ENCODE measurements around the gene LMF1. TPM values are rescaled to one million over a fixed set of nuclear protein-coding genes. Genes with fewer than 3 reads are reported as not detected.

LMF1 gene
- total and polyA plus RNA-seq, 2 of the 4 experiments (the other 2 are of a cell fraction): 7.7 to 13.1 TPM

GRCh38 chr16:901715-902601 lies 68.8 kb downstream of the LMF1 start:
- ChIA-PET POLR2A (ENCODE audit: unreplicated experiment) (no interaction called here), CTCF (no interaction called here)
- Histone ChIP-seq H3K9me1 (ENCODE audit: insufficient read depth, low read length) (no peaks in the 10 kb centered on the region), H4K5ac (ENCODE audit: low read depth, low read length) (no peak overlapping the region), H2BK20ac (ENCODE audit: low read depth, low read length) (no peak overlapping the region), H3K36me3 (ENCODE audit: control insufficient read depth, insufficient read depth, low read length) (no peaks in the 10 kb centered on the region), H4K91ac (ENCODE audit: insufficient read depth, low read depth, low read length) (no peak overlapping the region), H2AK9ac (replicated peaks; ENCODE audit: low read depth, low read length, poor library complexity) (no peak overlapping the region), H3K27ac (ENCODE audit: insufficient read depth, low read length) (no peak overlapping the region), H4K8ac (ENCODE audit: low read depth in 2 of 2, low read length in 2 of 2) (no peak overlapping the region), H2AK5ac (ENCODE audit: low read depth, low read length) (no peak overlapping the region), H3K4me3 (ENCODE audit: insufficient read depth, low read depth, low read length) (no peak overlapping the region), H2BK120ac (ENCODE audit: low read depth, low read length) (no peak overlapping the region), H2BK15ac (ENCODE audit: low read depth, low read length) (no peak overlapping the region), H3K27me3 (ENCODE audit: control insufficient read depth, insufficient read depth, low read length) (no peaks in the 10 kb centered on the region), H3K18ac (ENCODE audit: low read depth, low read length) (no peak overlapping the region), H2AFZ (replicated peaks; ENCODE audit: low read length, poor library complexity) (no peak overlapping the region), H2BK5ac (ENCODE audit: low read depth, low read length, poor library complexity, severe bottlenecking) (no peak overlapping the region), H3K9me3 (ENCODE audit: control insufficient read depth, insufficient read depth, low read length) (0 out of 2 replicates have a peak, but pooled peaks cover 4% of the 10 kb centered on the region), H3K4me1 (ENCODE audit: control insufficient read depth, insufficient read depth, low read length) (no peaks in the 10 kb centered on the region), H3K14ac (replicated peaks; ENCODE audit: low read depth, low read length) (no peak overlapping the region), H3K4ac (ENCODE audit: low read depth, low read length) (no peak overlapping the region), H3K23ac (ENCODE audit: low read depth, low read length) (no peak overlapping the region), H3K79me1 (ENCODE audit: low read depth in 1 of 2, low read length in 2 of 2) (no peaks in the 10 kb centered on the region), H3K4me2 (ENCODE audit: low read depth, low read length) (no peak overlapping the region), H3K9ac (ENCODE audit: low read depth, low read length) (no peak overlapping the region), H3K56ac (ENCODE audit: extremely low read depth, insufficient read depth, low read length) (no peak overlapping the region), H4K20me1 (ENCODE audit: insufficient read depth, low read length) (no peaks in the 10 kb centered on the region)
- DNase-seq: no peak
- no TSS peak for BruUV-seq (replicated peaks)
- no peak for ATAC-seq (ENCODE audit: low read depth)
- intact Hi-C loops (cut with micrococcal nuclease): no loop called here
- TF ChIP-seq ELK1 (IDR thresholded peaks at IDR 0.05; ENCODE audit: borderline replicate concordance, low read depth, low read length) (no peak), USF2 (IDR thresholded peaks at IDR 0.05; ENCODE audit: low read depth, low read length) (no peak), CHD1 (IDR thresholded peaks at IDR 0.05; ENCODE audit: low read depth, low read length) (no peak), RFX5 (IDR thresholded peaks at IDR 0.05; ENCODE audit: low read depth, low read length) (no peak), MXI1 (IDR thresholded peaks at IDR 0.05; ENCODE audit: borderline replicate concordance, low read depth, low read length) (no peak), RCOR1 (IDR thresholded peaks at IDR 0.05; ENCODE audit: insufficient replicate concordance, low read length) (no peak), NFE2L2 (IDR thresholded peaks at IDR 0.05; ENCODE audit: low read depth, low read length) (no peak)
- in situ Hi-C loops (cut with MboI; ENCODE audit: low sequenced_read_pairs): no loop called here
- WGBS, 2 experiments (ENCODE audit: extremely low coverage in 2 of 2, insufficient read length in 1 of 2): 73% methylated on average over 16 of the region's 32 CpGs; no CpG with 5 or more reads in 1 of the 2 experiments
- dilution Hi-C loops (cut with HindIII; ENCODE audit: low sequenced_read_pairs, unreplicated experiment): no loop called here
